Ascending aorta (tissue), 2 donors: ENCODE measurements around the gene CD300LF. TPM values are rescaled to one million over a fixed set of nuclear protein-coding genes. Genes with fewer than 3 reads are reported as not detected.

Source experiments
- DNase-seq, 2 donors: peaks; one replicate each; pipeline ENCODE4 v3.0.0-alpha.2; 2019; ENCODE audit warnings: low spot score in 2 of 2
- H3K27ac ChIP-seq, 2 donors: fragments of 200-600 bp; sonication (generic); one replicate each; pipeline ENCODE4 v1.5.1; 2016 to 2017; ENCODE audit warnings: mild to moderate bottlenecking in 1 of 2
- H3K27me3 ChIP-seq: fragments of 200-600 bp; sonication (generic); one replicate; pipeline ENCODE4 v1.5.1; 2017
- H3K36me3 ChIP-seq, 2 donors: fragments of 200-600 bp; sonication (generic); one replicate each; pipeline ENCODE4 v1.5.1; 2016
- H3K4me1 ChIP-seq, 2 donors: fragments of 200-600 bp; sonication (generic); one replicate each; pipeline ENCODE4 v1.5.1; 2016 to 2017; ENCODE audit warnings: mild to moderate bottlenecking in 1 of 2
- H3K4me3 ChIP-seq, 2 donors: fragments of 200-600 bp; sonication (generic); one replicate each; pipeline ENCODE4 v1.5.1; 2016 to 2017; ENCODE audit warnings: mild to moderate bottlenecking in 1 of 2
- H3K9me3 ChIP-seq, 2 donors: fragments of 200-600 bp; sonication (generic); one replicate each; pipeline ENCODE4 v1.5.1; 2016
- CTCF ChIP-seq, 3 experiments: fragments of 200-600 bp in 2 of 3; fragments of 450-650 bp in 1 of 3; sonication (generic) in 2 of 3; IDR thresholded peaks; one replicate each; pipeline ENCODE4 v1.5.1; 2016 to 2019; ENCODE audit warnings: antibody characterized with exemption in 3 of 3, mild to moderate bottlenecking in 1 of 3, moderate library complexity in 1 of 3
- intact Hi-C: fragments of 100-400 bp; cut with DNase I; formaldehyde crosslinking; loops from one replicate; pipeline ENCODE4 v1.15.1; 2023
- total RNA-seq: library from RNA; depleted of rRNA; stranded (reverse); fragments of >200 nt; gene quantifications from one replicate; pipeline ENCODE4 v1.1.0, GENCODE V29; 2016

Gene CD300LF
- total RNA-seq, 1 donor from 2014 or later = not detected

- intact Hi-C loops = no loop called here
- no peak for TF ChIP-seq CTCF (IDR thresholded peaks at IDR 0.05)
- Histone ChIP-seq H3K27ac (no peak overlapping the region), H3K4me1 (no peaks in the 10 kb centered on the region), H3K27me3 (peaks cover 4% of the 10 kb centered on the region), H3K36me3 (no peaks in the 10 kb centered on the region), H3K4me3 (no peak overlapping the region), H3K9me3 (no peaks in the 10 kb centered on the region)
- DNase-seq = no peak
Observed at GRCh38 chr17:74679374-74679773, 33.3 kb downstream of the CD300LF start.

GRCh38 chr17:74678541-74678940 is 34.2 kb downstream of the CD300LF start:
- intact Hi-C loops = no loop called here
- no peak for DNase-seq
- peaks cover 6% of the 10 kb centered on the region for H3K27me3 ChIP-seq
- no peak for TF ChIP-seq CTCF (IDR thresholded peaks at IDR 0.05)
- no peaks in the 10 kb centered on the region for H3K4me1 ChIP-seq
- H3K4me3 ChIP-seq = no peak overlapping the region
- H3K27ac ChIP-seq = no peak overlapping the region
- no peaks in the 10 kb centered on the region for H3K9me3 ChIP-seq
- no peaks in the 10 kb centered on the region for H3K36me3 ChIP-seq

- Histone ChIP-seq H3K4me3 (no peak overlapping the region), H3K4me1 (no peaks in the 10 kb centered on the region), H3K27me3 (peaks cover 6% of the 10 kb centered on the region), H3K27ac (no peak overlapping the region), H3K9me3 (no peaks in the 10 kb centered on the region), H3K36me3 (no peaks in the 10 kb centered on the region)
- intact Hi-C loops = no loop called here
- TF ChIP-seq CTCF (IDR thresholded peaks at IDR 0.05) = no peak
- DNase-seq = no peak
Observed at GRCh38 chr17:74677558-74678466, 34.9 kb downstream of the CD300LF start.

- intact Hi-C loops = no loop called here
- Histone ChIP-seq H3K4me1 (no peaks in the 10 kb centered on the region), H3K27me3 (peaks cover 6% of the 10 kb centered on the region), H3K27ac (no peak overlapping the region), H3K4me3 (no peak overlapping the region), H3K36me3 (no peaks in the 10 kb centered on the region), H3K9me3 (no peaks in the 10 kb centered on the region)
- TF ChIP-seq CTCF (IDR thresholded peaks at IDR 0.05) = no peak
- DNase-seq = peak in 1 of 2 donors; percentile 68
Observed at GRCh38 chr17:74671031-74671771, 41.5 kb downstream of the CD300LF start.

- no peak for DNase-seq
- TF ChIP-seq CTCF (IDR thresholded peaks at IDR 0.05) = no peak
- peaks cover 6% of the 10 kb centered on the region for H3K27me3 ChIP-seq
Observed at GRCh38 chr17:74670329-74670728, 42.4 kb downstream of the CD300LF start.

More at GRCh38 chr17:74670329-74670728, 42.4 kb downstream of the CD300LF start:
- Histone ChIP-seq H3K4me3 (no peak overlapping the region), H3K9me3 (no peaks in the 10 kb centered on the region), H3K27ac (no peak overlapping the region), H3K4me1 (no peaks in the 10 kb centered on the region), H3K36me3 (no peaks in the 10 kb centered on the region)
- intact Hi-C loops = no loop called here
